Measurements from ENCODE around the gene ARL5B. TPM values are rescaled to one million over a fixed set of nuclear protein-coding genes. Genes with fewer than 3 reads are reported as not detected.

The ARL5B gene
- total RNA-seq, 1 experiment from 2014 or later, result 12.2 TPM

GRCh38 chr10:18665815-18666558, 6.8 kb downstream of the ARL5B start:
- DNase-seq (ENCODE audit: low read depth, low spot score) (no peak), ATAC-seq (no peak)
- ChIA-PET POLR2A (interaction anchor here (0.6 kb wide), 1 partner anchor 692 kb away, joined by 7 read pairs; no protein-coding TSS in a partner anchor), CTCF (interaction anchor here (0.6 kb wide), 1 partner anchor 24 kb away, joined by 3 read pairs; no protein-coding TSS in a partner anchor)
- H3K36me3 ChIP-seq (ENCODE audit: control insufficient read depth, insufficient read depth, low read length), result peaks cover 2% of the 10 kb centered on the region
- in situ Hi-C loops (cut with HindIII; ENCODE audit: low pct_unique_long_range_greater_than_20kb, low sequenced_read_pairs) (no loop called here), intact Hi-C loops (cut with micrococcal nuclease; ENCODE audit: unreplicated experiment) (no loop called here)
- H3K4me1 ChIP-seq (ENCODE audit: control insufficient read depth, insufficient read depth, low read length), result peaks cover 11% of the 10 kb centered on the region; the same call in 1 of the 2 replicates
- no peak for TF ChIP-seq CTCF (IDR thresholded peaks at IDR 0.05)
- TF ChIP-seq, protein P1, sequence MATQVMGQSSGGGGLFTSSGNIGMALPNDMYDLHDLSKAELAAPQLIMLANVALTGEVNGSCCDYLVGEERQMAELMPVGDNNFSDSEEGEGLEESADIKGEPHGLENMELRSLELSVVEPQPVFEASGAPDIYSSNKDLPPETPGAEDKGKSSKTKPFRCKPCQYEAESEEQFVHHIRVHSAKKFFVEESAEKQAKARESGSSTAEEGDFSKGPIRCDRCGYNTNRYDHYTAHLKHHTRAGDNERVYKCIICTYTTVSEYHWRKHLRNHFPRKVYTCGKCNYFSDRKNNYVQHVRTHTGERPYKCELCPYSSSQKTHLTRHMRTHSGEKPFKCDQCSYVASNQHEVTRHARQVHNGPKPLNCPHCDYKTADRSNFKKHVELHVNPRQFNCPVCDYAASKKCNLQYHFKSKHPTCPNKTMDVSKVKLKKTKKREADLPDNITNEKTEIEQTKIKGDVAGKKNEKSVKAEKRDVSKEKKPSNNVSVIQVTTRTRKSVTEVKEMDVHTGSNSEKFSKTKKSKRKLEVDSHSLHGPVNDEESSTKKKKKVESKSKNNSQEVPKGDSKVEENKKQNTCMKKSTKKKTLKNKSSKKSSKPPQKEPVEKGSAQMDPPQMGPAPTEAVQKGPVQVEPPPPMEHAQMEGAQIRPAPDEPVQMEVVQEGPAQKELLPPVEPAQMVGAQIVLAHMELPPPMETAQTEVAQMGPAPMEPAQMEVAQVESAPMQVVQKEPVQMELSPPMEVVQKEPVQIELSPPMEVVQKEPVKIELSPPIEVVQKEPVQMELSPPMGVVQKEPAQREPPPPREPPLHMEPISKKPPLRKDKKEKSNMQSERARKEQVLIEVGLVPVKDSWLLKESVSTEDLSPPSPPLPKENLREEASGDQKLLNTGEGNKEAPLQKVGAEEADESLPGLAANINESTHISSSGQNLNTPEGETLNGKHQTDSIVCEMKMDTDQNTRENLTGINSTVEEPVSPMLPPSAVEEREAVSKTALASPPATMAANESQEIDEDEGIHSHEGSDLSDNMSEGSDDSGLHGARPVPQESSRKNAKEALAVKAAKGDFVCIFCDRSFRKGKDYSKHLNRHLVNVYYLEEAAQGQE (IDR thresholded peaks at IDR 0.05; ENCODE audit: insufficient read depth in 1 of 2, low read depth in 2 of 2, low read length in 1 of 2), result no peak
- no peak for TF ChIP-seq TCF7L2 (IDR thresholded peaks at IDR 0.05; ENCODE audit: low read depth, low read length)
- no peak for TF ChIP-seq SIN3A (IDR thresholded peaks at IDR 0.05; ENCODE audit: borderline replicate concordance, insufficient read depth, low read depth, low read length)
- no peak for TF ChIP-seq POLR2AphosphoS5 (IDR thresholded peaks at IDR 0.05; ENCODE audit: low read depth, low read length)
- no peak overlapping the region for H3K4me3 ChIP-seq (ENCODE audit: low read depth in 2 of 2, low read length in 2 of 2)
- H3K27me3 ChIP-seq (ENCODE audit: control insufficient read depth, insufficient read depth, low read length), result no peaks in the 10 kb centered on the region
- H3K9me3 ChIP-seq (ENCODE audit: control insufficient read depth, insufficient read depth, low read depth, low read length), result no peaks in the 10 kb centered on the region
- BruUV-seq (replicated peaks), result no TSS peak
- H3K27ac ChIP-seq (ENCODE audit: low read length), result no peak overlapping the region

GRCh38 chr10:18666810-18667209, 7.6 kb downstream of the ARL5B start:
- CTCF ChIA-PET, result no interaction called here
- peaks cover 4% of the 10 kb centered on the region; the same call in 1 of the 2 replicates for H3K4me1 ChIP-seq (ENCODE audit: control insufficient read depth, insufficient read depth, low read length)
- BruUV-seq (replicated peaks), result no TSS peak
- no peak for ATAC-seq
- in situ Hi-C loops (cut with HindIII; ENCODE audit: low pct_unique_long_range_greater_than_20kb, low sequenced_read_pairs) (no loop called here), intact Hi-C loops (cut with micrococcal nuclease; ENCODE audit: unreplicated experiment) (no loop called here)
- no peaks in the 10 kb centered on the region for H3K27me3 ChIP-seq (ENCODE audit: control insufficient read depth, insufficient read depth, low read length)
- POLR2A ChIA-PET, result no interaction called here
- no peak overlapping the region for H3K27ac ChIP-seq (ENCODE audit: low read length)
- DNase-seq (ENCODE audit: low read depth, low spot score), result no peak
- no peaks in the 10 kb centered on the region for H3K9me3 ChIP-seq (ENCODE audit: control insufficient read depth, insufficient read depth, low read depth, low read length)
- H3K4me3 ChIP-seq (ENCODE audit: low read depth in 2 of 2, low read length in 2 of 2), result no peak overlapping the region
- TF ChIP-seq, protein P1 (IDR thresholded peaks at IDR 0.05; ENCODE audit: insufficient read depth in 1 of 2, low read depth in 2 of 2, low read length in 1 of 2), result no peak
- TF ChIP-seq POLR2AphosphoS5 (IDR thresholded peaks at IDR 0.05; ENCODE audit: low read depth, low read length) (no peak), TCF7L2 (IDR thresholded peaks at IDR 0.05; ENCODE audit: low read depth, low read length) (no peak), CTCF (IDR thresholded peaks at IDR 0.05) (no peak), SIN3A (IDR thresholded peaks at IDR 0.05; ENCODE audit: borderline replicate concordance, insufficient read depth, low read depth, low read length) (no peak)
- H3K36me3 ChIP-seq (ENCODE audit: control insufficient read depth, insufficient read depth, low read length), result peaks cover 2% of the 10 kb centered on the region
